Ishikawa (cell line): ENCODE data around the gene FBP1.

Experiments used
- TCF12 ChIP-seq: IDR thresholded peaks from 2 replicates; pipeline ENCODE4 v1.6.1; 2012; ENCODE audit warnings: low read depth
- TEAD4 ChIP-seq: IDR thresholded peaks from 2 replicates; pipeline ENCODE4 v1.6.1; 2012
- TF ChIP-seq, protein P1 (sequence below): IDR thresholded peaks from 2 replicates; pipeline ENCODE4 v1.6.1; 2012

DNA sequence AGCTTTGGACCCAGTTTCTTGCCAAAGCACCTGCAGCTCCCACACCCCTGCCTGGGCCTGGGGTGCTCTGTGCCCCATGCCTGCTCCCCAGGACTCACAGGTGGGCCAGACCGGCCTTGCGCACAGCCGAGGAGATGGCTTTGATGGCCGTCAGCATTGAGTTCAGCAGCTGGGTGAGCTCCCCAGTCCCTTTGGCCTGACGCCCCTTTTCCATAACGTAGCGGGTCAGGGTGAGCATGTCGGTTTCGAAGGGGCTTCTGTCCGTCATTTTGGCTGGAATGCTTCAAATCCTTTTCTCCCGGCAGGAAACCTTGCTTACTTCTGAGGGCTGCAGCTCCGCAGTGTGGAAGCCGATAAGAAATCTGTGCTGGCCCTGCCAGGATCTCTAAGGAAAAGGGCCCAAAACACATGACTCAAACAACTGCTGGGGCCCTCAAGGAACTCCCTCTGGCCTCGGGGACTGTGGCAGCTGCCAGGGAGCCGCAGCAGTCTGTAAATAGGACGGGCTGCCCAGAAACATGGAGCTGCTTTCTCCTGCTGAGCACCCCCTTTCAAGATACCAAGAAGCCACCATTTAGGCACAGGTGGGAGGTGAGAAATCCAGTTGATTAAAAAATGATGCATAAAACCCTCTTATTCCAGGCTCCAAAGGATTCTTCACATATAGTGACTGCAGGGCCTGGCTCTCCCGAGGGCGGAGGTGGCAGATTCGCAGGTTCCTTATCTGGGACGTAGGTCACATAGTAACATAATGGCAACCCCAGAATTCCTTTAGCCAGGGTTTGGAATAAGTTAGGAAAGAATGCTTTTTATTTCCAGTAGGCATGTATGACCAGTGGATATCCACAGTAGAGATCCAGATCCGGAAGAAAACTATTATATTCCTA lies 45.6 kb downstream of the FBP1 start, which contains the start of gene FBP2:
- TF ChIP-seq TCF12 (no peak), TEAD4 (no peak)
- TF ChIP-seq, protein P1, sequence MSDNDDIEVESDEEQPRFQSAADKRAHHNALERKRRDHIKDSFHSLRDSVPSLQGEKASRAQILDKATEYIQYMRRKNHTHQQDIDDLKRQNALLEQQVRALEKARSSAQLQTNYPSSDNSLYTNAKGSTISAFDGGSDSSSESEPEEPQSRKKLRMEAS, result no peak
